ENCODE results near the gene APOB. TPM values are rescaled to one million over a fixed set of nuclear protein-coding genes. Genes with fewer than 3 reads are reported as not detected.

The APOB gene
- total and polyA plus RNA-seq, 10 of the 15 experiments (the other 5 are each of a cell fraction or from before 2014, with no cell fraction given), result 1.4 TPM; not detected in 9

- TF ChIP-seq PRDM15 (CRISPR knock-in tag; IDR thresholded peaks at IDR 0.05), result no peak
- no peak for TF ChIP-seq ZNF24 (IDR thresholded peaks at IDR 0.05)
- TF ChIP-seq ZBTB4 (CRISPR knock-in tag; IDR thresholded peaks at IDR 0.05), result no peak
- no peak for TF ChIP-seq TCF7 (IDR thresholded peaks at IDR 0.05; ENCODE audit: borderline replicate concordance)
- TF ChIP-seq FOS (IDR thresholded peaks at IDR 0.05; ENCODE audit: borderline replicate concordance, extremely low read depth, insufficient read length), result no peak
- no peak for TF ChIP-seq KAT2A (conservative IDR thresholded peaks at IDR 0.05; ENCODE audit: control insufficient read depth, low read depth, low read length)
- TF ChIP-seq ESRRA (IDR thresholded peaks at IDR 0.05; ENCODE audit: low read length), result no peak
Observed at GRCh38 chr2:21035974-21036707, 7.7 kb downstream of the APOB start (continued).
